Testis (tissue), 3 donors: ENCODE measurements around the gene PPP1R10. TPM values are rescaled to one million over a fixed set of nuclear protein-coding genes. Genes with fewer than 3 reads are reported as not detected.
"Not testable (repeated sequence)": the region's sequence is repeated elsewhere in the genome, so short reads cannot be mapped to it uniquely, and the experiment has no call there.

Experiments
- DNase-seq: peaks from one replicate; pipeline ENCODE4 v3.0.0-alpha.2; 2019
- H3K27ac ChIP-seq, 2 donors: fragments of 200-600 bp; sonication (generic); one replicate each; pipeline ENCODE4 v1.5.1; 2019
- H3K27me3 ChIP-seq: fragments of 200-600 bp; sonication (generic); one replicate; pipeline ENCODE4 v1.5.1; 2019
- H3K36me3 ChIP-seq: fragments of 200-600 bp; sonication (generic); one replicate; pipeline ENCODE4 v1.5.1; 2017; ENCODE audit warnings: low read depth; ENCODE audit errors: missing control alignments
- H3K4me1 ChIP-seq: fragments of 200-600 bp; sonication (generic); one replicate; pipeline ENCODE4 v1.5.1; 2019
- H3K4me3 ChIP-seq, 2 donors: fragments of 200-600 bp; sonication (generic); one replicate each; pipeline ENCODE4 v1.5.1; 2017 to 2019
- H3K9me3 ChIP-seq: fragments of 200-600 bp; sonication (generic); one replicate; pipeline ENCODE4 v1.5.1; 2017
- POLR2A ChIP-seq: fragments of 450-650 bp; IDR thresholded peaks from one replicate; pipeline ENCODE4 v1.6.1; 2017; ENCODE audit warnings: antibody characterized with exemption, mild to moderate bottlenecking, moderate library complexity
- WGBS, 2 donors: methylation state at CpG; one replicate each; pipeline ENCODE4 v1.1.5; 2018; 5-methylcytosine and 5-hydroxymethylcytosine counted together
- intact Hi-C: fragments of 100-400 bp; cut with DNase I; formaldehyde crosslinking; loops from one replicate; pipeline ENCODE4 v1.15.1; 2023; ENCODE audit warnings: low total_unique reads
- polyA plus RNA-seq: library from polyadenylated mRNA; stranded (reverse); fragments of 350-450 nt; fragmentation: Illumina TruSeq; extraction: RNeasy Lipid Tissue Mini Kit (QIAGEN cat#74804); gene quantifications from one replicate; pipeline ENCODE4 v1.2.3, GENCODE V29; 2014; ENCODE audit warnings: low read depth, low replicate concordance; ENCODE audit not compliant: insufficient read depth
- total RNA-seq, 2 donors: library from RNA; depleted of rRNA; stranded (reverse); fragments of >200 nt; gene quantifications; one replicate each; pipeline ENCODE4 v1.2.3, GENCODE V29; 2016
- TF ChIP-seq, protein P1 (sequence below), 3 experiments: fragments of 450-650 bp in 2 of 3; fragments of 200-600 bp in 1 of 3; sonication (generic) in 1 of 3; IDR thresholded peaks; one replicate each; pipeline ENCODE4 v1.5.1; 2016 to 2019; ENCODE audit warnings: antibody characterized with exemption in 3 of 3, mild to moderate bottlenecking in 2 of 3, moderate library complexity in 1 of 3

PPP1R10 gene
- total and polyA plus RNA-seq, 3 donors from 2014 or later, result 47.4 to 72.7 (median 50.8) TPM

GRCh38 chr6:30598912-30599624, 18.0 kb downstream of the PPP1R10 start:
- TF ChIP-seq, protein P1, sequence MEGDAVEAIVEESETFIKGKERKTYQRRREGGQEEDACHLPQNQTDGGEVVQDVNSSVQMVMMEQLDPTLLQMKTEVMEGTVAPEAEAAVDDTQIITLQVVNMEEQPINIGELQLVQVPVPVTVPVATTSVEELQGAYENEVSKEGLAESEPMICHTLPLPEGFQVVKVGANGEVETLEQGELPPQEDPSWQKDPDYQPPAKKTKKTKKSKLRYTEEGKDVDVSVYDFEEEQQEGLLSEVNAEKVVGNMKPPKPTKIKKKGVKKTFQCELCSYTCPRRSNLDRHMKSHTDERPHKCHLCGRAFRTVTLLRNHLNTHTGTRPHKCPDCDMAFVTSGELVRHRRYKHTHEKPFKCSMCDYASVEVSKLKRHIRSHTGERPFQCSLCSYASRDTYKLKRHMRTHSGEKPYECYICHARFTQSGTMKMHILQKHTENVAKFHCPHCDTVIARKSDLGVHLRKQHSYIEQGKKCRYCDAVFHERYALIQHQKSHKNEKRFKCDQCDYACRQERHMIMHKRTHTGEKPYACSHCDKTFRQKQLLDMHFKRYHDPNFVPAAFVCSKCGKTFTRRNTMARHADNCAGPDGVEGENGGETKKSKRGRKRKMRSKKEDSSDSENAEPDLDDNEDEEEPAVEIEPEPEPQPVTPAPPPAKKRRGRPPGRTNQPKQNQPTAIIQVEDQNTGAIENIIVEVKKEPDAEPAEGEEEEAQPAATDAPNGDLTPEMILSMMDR (IDR thresholded peaks at IDR 0.05), result no peak
- TF ChIP-seq POLR2A, result no peak
- intact Hi-C loops, result no loop called here
- H3K4me3 ChIP-seq, result no peak overlapping the region
- H3K4me1 ChIP-seq, result no peaks in the 10 kb centered on the region
- DNase-seq, result no peak
- 68 to 82% methylated on average over 12 of the region's 12 CpGs for WGBS, 2 donors
- H3K27ac ChIP-seq, result no peak overlapping the region
- no peaks in the 10 kb centered on the region for H3K36me3 ChIP-seq
- no peaks in the 10 kb centered on the region for H3K27me3 ChIP-seq
- no peaks in the 10 kb centered on the region for H3K9me3 ChIP-seq

DNA sequence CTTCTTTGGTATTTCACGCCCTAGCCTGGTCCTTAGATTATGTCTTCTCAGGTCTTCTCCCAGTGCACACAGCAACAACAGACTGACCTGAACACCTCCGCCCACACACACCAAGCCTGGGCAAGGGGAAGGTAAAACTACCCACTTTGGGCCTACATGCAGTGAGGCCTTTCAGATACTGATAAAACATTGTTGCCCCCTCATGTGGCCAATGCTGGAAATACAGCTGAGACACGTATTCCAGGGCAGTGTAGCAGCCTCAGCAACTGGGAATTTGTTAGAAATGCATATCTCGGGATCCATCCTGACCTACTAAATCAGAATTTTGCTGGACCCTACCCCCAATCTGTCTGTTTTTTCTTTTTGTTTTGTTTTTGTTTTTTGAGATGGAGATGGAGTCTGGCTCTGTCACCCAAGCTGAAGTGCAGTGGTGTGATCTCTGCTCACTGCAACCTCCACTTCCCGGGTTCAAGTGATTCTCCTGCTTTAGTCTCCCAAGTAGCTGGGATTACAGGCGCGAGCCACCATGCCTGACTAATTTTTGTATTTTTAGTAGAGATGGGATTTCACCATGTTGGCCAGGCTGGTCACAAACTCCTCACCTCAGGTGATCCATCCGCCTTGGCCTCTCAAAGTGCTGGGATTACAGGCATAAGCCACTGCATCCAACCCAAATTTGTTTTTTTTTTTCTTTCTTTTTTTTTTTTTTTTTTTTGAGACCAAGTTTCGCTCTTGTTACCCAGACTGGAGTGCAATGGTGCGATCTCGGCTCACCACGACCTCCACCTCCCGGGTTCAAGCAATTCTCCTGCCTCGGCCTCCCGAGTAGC, 19.5 kb downstream of the PPP1R10 start:
- H3K36me3 ChIP-seq, intact Hi-C loops, H3K27me3 ChIP-seq, H3K4me1 ChIP-seq, H3K9me3 ChIP-seq, H3K4me3 ChIP-seq, H3K27ac ChIP-seq: not testable (repeated sequence)
- peak; percentile 90 for DNase-seq
- WGBS, 2 donors, result 75% methylated on average over 15 of the region's 15 CpGs
- TF ChIP-seq, protein P1 (IDR thresholded peaks at IDR 0.05), result peak; percentile 66 to 71 (median 69)

- no peak overlapping the region for H3K27ac ChIP-seq
- WGBS, 2 donors, result 89 to 94% methylated on average over 1 of the region's 1 CpG
- no peak overlapping the region for H3K4me3 ChIP-seq
- no peak for TF ChIP-seq POLR2A
- TF ChIP-seq, protein P1 (IDR thresholded peaks at IDR 0.05), result no peak
- H3K36me3 ChIP-seq, result no peaks in the 10 kb centered on the region
- no peaks in the 10 kb centered on the region for H3K4me1 ChIP-seq
- intact Hi-C loops, result no loop called here
- no peaks in the 10 kb centered on the region for H3K27me3 ChIP-seq
- H3K9me3 ChIP-seq, result no peaks in the 10 kb centered on the region
- no peak for DNase-seq
Measured at GRCh38 chr6:30592287-30592686, 24.8 kb downstream of the PPP1R10 start.

GRCh38 chr6:30591008-30591407, 26.0 kb downstream of the PPP1R10 start:
- Histone ChIP-seq H3K9me3 (no peaks in the 10 kb centered on the region), H3K27me3 (no peaks in the 10 kb centered on the region), H3K27ac (peak overlapping the region in 1 of 2 donors; percentile 36), H3K36me3 (no peaks in the 10 kb centered on the region), H3K4me1 (no peaks in the 10 kb centered on the region), H3K4me3 (no peak overlapping the region)
- intact Hi-C loops, result no loop called here
- DNase-seq, result no peak
- WGBS, 2 donors, result 63 to 67% methylated on average over 1 of the region's 1 CpG
- no peak for TF ChIP-seq POLR2A
- TF ChIP-seq, protein P1 (IDR thresholded peaks at IDR 0.05), result no peak
